ENCODE results near the gene ZNF184.

ZNF184 gene

GRCh38 chr6:27479319-27480182 is 6.6 kb upstream of the ZNF184 start:
- peak; percentile 72 to 77 for DNase-seq (ENCODE audit: low read depth in 2 of 2, low spot score in 1 of 2)

DNA sequence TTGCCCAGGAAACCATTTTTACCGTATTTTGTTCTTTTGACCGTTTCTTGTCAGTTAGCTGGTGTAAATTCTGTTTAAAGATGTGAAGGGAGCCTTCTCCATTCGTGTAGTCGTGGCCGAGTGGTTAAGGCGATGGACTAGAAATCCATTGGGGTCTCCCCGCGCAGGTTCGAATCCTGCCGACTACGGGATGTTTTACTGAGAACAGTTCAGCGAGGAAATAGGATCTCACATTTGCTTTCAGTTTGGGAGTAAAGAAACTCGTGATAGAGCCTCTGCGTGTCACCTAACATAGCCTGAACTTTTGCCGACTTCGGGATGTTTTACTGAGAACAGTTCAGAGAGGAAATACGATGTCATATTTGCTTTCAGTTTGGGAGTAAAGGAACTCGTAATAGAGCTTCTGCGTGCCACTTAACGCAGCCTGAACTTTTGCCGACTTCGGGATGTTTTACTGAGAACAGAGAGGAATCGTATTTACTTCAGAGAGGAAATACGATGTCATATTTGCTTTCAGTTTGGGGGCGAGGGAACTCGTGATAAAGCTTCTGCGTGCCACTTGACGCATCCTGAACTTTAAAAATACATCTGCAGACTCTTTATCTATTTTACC is 5.9 kb upstream of the ZNF184 start:
- peak; percentile 59 to 77 for DNase-seq (ENCODE audit: low read depth in 2 of 2, low spot score in 1 of 2)

GRCh38 chr6:27478141-27478705 is 5.3 kb upstream of the ZNF184 start:
- DNase-seq (ENCODE audit: low read depth in 2 of 2, low spot score in 1 of 2) = no peak

DNA sequence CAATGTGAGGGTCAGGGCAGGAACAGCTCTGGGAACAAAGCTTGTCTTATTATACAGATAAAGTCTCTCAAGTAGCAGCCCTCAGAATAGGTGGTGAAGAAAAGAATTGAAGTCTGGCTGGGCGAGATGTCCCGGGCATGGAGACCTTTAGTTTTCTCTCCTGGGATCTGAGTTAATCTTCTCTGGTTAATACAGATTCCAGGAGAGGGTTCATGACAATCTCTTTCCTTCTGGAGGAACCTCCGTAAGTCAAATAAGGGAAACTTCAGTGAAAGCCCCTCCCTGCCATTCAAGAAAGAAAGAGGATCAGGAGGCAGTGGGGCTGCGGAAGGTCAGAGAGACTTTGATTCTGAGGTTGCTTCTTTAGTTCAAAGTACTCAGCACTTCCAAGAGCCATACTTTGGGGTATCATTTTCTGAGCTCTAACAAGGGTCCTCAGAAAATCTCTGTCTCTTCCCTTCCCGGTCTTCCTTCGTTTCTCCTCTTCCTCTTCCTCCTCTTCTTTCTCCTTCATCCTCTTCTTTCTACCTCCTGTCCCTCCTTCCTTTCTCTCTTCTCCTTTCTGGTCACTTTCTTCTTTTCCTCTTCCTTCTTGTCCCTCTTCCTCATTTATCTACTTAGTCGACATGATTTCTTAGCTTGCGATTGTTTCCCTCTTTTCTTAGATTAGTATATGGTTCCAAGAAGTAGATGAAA is 4.6 kb upstream of the ZNF184 start:
- no peak for DNase-seq (ENCODE audit: low read depth in 2 of 2, low spot score in 1 of 2)

- DNase-seq (ENCODE audit: low read depth in 2 of 2, low spot score in 1 of 2) = no peak
Measured at GRCh38 chr6:27476090-27476489, 3.2 kb upstream of the ZNF184 start.

- no peak for DNase-seq (ENCODE audit: low read depth in 2 of 2, low spot score in 1 of 2)
Measured at GRCh38 chr6:27474672-27475071, 1.8 kb upstream of the ZNF184 start.

DNA sequence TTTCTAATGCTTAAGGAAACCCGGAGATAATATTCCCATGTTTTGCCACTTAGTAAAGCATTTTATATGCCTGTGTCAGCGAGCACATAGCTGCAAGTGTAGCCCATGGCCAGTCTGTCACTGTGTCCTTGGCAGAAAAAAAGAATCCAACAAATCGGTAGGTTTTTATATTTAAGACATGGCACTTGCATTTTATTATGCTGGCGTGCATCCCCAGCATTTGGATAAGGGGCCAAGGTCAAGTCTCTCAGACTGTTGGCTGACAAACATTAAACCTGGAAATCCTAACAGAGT is 1.2 kb upstream of the ZNF184 start:
- no peak for DNase-seq (ENCODE audit: low read depth in 2 of 2, low spot score in 1 of 2)

DNA sequence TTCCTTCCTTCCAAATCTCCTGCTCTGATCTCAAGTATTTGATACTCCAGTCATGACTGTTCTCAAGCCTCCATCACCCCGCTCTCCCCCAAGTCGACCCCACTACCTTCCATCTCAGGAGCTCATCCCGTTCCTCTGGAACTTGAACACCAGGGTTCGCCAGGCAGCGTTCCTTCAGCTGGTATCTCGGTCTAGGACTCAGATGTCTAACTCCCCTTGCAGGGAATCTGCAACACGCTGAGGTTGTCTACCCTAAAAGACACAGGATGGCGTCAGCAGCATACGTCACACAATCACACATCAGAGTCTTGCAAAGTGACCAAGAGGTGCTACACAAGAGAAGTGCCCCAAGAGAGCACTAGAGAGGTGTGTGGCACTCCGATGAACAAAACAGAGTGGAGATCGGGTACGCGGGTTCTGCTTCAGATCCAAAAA is 706 bp downstream of the ZNF184 start:
- DNase-seq (ENCODE audit: low read depth in 2 of 2, low spot score in 1 of 2) = peak; percentile 12 to 28

GRCh38 chr6:27471365-27472115 is 1.4 kb downstream of the ZNF184 start:
- DNase-seq (ENCODE audit: low read depth in 2 of 2, low spot score in 1 of 2) = no peak

GRCh38 chr6:27470023-27470422 is 2.9 kb downstream of the ZNF184 start:
- DNase-seq (ENCODE audit: low read depth in 2 of 2, low spot score in 1 of 2) = no peak

DNA sequence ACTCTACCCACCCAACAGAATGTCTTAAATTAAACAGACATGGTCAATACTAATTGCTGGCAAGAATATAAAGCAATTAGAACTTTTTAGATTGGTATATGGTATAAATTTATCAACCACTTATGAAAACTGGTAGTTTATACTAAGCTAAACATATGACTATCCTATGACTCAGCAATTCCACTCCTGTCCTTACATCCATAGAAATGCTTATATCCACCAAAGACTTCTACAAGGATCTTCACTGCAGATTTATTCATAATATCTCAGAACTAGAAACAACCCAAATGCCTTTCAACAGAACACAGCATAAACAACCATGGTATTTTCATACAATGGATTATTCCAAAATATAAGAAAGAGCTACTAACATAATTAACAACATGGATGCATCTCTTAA is 4.6 kb downstream of the ZNF184 start:
- no peak for DNase-seq (ENCODE audit: low read depth in 2 of 2, low spot score in 1 of 2)

- no peak for DNase-seq (ENCODE audit: low read depth in 2 of 2, low spot score in 1 of 2)
Measured at GRCh38 chr6:27452496-27452897, 20.4 kb downstream of the ZNF184 start.

- no peak for DNase-seq (ENCODE audit: low read depth in 2 of 2, low spot score in 1 of 2)
Measured at GRCh38 chr6:27451660-27452390, 21.1 kb downstream of the ZNF184 start.

- no peak for DNase-seq (ENCODE audit: low read depth in 2 of 2, low spot score in 1 of 2)
Measured at GRCh38 chr6:27448456-27448855, 24.4 kb downstream of the ZNF184 start.

DNA sequence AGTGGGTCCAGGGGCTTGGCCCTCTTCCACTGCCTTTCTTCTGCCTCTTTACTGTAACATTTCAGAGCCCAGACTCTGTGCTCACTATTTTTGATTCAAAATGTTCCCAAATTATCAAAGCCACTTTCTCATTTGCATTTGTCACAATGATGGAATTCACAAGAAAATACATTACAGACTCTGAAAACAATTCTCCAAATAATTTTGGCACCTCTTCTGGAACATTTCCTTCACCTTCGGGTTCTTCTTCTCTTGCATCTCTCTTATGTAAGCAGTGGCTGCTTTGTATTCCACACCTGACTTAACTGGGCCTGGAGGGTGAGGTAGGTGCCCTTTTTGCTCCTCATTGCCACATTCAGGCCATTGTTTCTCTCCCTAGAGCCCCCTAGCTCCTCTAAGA is 30.0 kb downstream of the ZNF184 start:
- no peak for DNase-seq (ENCODE audit: low read depth in 2 of 2, low spot score in 1 of 2)

GRCh38 chr6:27441001-27441400 is 31.9 kb downstream of the ZNF184 start:
- DNase-seq (ENCODE audit: low read depth in 2 of 2, low spot score in 1 of 2) = no peak

DNA sequence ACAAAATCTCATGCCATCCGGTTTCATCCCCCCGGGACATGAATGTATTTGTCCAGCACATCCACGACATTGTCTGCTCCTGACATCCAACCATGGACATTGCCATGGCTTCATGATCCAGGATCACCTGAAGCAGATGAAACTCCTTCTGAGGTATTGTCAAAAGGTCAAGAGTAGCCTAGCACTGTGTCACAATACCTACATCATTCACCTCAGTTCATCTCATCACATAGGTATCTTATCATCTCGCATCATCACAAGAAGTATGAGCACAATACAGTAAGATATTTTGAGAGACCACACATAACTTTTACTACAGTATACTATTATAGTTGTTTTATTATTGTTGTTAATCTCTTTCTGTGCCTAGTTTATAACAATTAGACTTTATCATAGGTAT is 33.5 kb downstream of the ZNF184 start:
- no peak for DNase-seq (ENCODE audit: low read depth in 2 of 2, low spot score in 1 of 2)

DNA sequence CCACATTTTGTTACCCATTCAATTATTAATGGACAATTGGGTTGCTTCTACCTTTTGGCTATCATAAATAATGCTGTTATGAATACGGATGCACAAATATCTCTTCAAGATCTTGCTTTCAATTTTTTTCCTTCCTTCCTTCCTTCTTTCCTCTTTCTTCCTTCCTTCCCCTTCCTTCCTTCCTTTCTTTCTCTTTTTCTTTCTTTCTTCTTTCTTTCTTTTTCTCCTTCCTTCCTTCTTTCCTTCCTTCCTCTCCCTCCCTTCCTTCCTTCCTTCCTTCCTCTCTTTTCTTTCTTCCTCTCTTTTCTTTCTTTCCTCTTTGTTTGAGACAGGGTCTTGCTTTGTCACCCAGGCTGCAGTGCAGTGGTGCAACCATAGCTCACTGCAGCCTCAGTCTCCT is 39.2 kb downstream of the ZNF184 start:
- no peak for DNase-seq (ENCODE audit: low read depth in 2 of 2, low spot score in 1 of 2)

DNA sequence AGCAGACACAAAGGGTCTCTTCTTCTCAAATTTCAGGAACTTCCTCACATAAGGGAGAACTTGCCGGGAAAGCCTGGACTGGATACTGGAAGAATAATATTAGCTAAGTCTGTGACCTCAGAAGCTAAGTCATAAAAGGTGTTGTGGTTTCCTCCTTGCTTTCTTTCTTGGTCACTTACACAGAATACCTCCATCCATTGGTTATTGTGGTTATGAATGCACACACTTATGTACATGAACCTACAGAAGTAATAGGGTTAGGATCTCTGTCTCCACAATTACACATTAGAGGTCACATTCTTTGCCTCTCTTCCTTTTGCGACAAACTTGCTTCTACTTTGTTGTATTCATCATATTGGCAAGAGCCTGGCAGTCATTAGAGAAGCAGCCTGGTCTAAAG is 43.9 kb downstream of the ZNF184 start:
- DNase-seq (ENCODE audit: low read depth in 2 of 2, low spot score in 1 of 2) = no peak

GRCh38 chr6:27428502-27428901 is 44.4 kb downstream of the ZNF184 start:
- DNase-seq (ENCODE audit: low read depth in 2 of 2, low spot score in 1 of 2) = no peak
